Activated CD4-positive, alpha-beta T cell treated with anti-CD3 and anti-CD28 coated beads for 4 hours (primary cell): ENCODE measurements around the gene MAN1C1.

Experiments
- DNase-seq, 2 donors: peaks; one replicate each; pipeline ENCODE4 v3.0.0-alpha.2; 2020

Gene MAN1C1

DNA sequence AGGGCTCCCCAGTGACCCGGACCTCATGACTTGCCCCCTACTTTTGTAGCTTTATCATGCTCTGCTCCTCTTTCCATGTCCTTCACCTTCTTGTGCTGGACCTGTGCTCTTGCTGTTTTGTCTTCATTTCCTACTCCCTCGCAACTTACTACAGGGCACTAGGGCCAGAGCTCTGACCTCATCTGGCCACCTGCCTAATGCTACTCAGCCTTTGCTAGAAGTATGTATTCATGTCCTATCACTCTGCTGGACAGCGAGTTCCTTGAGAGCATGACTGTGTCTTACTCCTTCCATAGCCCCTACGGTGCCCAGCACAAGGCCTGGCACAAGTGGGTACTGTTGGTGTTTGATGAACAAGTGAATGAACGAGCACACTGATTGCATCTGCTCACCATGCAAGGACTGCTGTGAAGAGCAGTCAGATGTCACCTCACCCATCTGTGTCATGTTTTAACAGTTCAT lies 205.1 kb downstream of the MAN1C1 start:
- DNase-seq, result no peak

DNA sequence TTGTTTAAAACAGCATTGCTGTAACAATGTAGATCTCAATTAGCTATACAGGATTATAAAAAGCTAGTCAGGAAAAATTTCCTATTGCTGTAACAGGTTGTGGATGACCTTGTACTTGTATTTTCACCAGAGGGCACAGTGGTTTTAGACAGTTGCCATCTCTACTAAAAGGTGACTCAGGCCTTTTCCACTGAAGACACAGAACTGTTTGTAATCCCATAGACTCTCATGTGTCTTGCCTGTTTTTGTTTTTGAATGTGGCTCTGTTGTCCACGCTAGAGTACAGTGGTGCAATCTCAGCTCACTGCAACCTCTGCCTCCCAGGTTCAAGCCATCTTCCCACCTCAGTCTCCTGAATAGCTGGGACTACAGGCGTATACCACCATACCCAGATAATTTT lies 209.0 kb downstream of the MAN1C1 start:
- DNase-seq, result no peak

DNA sequence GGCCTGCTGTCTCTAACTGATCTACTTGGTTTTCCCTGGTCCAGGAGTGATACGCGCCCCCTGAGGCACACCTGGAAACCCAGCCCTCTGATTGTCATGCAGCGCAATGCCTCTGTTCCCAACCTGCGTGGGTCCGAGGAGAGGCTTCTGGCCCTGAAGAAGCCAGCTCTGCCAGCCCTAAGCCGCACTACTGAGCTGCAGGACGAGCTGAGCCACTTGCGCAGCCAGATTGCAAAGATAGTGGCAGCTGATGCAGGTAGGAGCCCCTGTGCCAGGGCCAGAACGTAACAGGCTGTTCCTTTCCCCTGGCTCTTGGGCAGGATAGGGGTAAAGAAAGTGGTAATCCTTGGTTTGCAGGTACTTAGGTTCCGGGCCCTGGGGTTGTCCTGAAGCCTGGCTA lies 210.0 kb downstream of the MAN1C1 start:
- no peak for DNase-seq

DNA sequence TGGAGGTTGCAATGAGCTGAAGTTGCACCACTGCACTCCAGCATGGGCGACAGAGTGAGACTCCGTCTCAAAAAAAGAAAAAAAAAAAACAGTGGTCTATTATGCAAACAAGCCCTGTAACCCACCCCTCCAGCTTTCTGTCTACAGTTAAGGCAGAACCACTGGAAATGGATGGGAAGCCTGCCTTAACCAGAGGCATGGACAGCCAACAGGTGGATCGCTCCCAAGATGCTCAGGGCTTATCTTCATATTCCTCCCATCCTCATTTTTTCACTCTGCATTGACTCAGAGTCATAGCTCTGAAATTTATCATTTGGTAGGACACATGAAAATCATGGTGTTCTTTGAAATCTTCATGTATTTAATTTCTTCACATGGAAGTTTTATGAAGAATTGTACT lies 211.9 kb downstream of the MAN1C1 start:
- no peak for DNase-seq

DNA sequence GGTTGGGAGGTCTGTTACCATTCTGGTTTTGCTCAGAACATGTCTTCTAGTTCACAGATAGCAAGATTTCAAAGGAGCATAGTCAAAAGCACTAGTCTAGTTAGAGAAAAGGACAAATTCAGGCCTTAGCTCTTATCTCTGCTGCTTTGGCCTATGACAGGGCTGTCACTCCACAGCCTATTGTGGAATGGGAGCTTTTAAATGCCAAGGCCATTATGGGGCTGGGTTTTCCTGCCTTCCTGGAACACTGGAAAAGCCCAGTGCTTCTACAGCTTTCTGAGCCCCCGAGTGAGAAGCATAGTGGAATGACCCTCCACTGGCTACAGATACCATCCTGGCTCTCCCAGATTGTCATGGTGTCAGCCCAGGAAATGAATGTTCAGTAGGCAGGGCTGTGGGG lies 212.5 kb downstream of the MAN1C1 start:
- DNase-seq, result no peak

DNA sequence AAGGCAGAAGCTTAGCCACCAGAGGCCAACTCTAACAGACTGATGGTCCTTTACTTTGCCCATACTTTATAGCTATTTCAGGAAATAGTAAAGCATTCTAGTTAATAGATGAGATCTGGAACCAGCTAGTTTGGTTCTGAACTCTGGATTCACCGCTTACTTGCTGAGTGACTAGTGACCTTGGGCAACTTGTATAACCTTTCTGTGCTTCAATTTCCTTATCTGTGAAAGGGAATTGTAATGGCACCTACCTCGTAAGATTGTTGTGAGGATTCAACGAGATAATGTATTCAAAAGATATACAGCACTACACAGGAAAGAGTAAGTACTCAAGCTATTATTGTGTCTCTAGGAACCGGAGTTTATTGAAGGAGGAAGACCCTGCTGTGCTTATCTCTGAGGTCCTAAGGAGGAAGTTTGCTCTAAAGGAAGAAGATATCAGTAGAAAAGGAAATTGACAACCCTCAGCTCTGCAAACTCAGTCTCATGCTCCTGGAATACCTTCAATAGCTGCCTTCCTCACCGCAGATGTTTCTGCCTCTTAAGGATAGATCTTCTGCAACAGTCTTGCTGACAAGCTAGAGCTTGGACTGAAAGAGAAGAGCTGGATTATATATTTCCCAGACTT lies 215.1 kb downstream of the MAN1C1 start:
- DNase-seq, result no peak

DNA sequence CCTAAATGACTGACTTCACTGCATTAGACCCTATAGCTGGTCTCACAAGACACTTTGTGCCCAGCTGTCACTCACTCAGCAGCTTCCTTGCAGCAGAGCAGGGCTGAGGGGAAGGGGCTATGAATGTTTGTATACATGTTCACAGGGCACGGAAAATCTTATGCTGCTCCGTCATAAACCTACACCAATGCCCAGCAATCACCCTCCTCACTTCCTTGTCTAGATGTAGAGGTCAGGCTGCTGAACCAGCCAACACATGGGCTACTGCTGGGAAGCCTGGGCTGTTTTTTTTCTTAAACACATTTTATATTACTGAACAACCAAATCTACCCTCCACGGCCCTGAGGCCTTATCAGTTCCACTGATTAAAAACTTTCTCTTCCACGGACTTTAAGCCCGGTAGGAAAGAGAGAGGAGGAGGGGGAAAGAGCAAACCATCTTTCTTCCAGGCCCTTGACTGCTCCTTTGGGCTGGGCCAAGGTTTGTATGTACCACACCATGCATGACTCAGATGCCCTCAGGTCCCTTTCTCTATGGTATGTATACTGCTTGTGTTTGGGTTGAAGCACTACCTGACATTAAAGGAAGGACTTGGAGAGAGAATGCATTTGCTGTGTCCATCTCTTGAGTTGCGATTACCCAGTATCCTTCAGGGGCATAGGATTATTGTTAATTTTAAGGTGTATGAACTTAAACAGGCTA lies 215.9 kb downstream of the MAN1C1 start:
- DNase-seq, result no peak

DNA sequence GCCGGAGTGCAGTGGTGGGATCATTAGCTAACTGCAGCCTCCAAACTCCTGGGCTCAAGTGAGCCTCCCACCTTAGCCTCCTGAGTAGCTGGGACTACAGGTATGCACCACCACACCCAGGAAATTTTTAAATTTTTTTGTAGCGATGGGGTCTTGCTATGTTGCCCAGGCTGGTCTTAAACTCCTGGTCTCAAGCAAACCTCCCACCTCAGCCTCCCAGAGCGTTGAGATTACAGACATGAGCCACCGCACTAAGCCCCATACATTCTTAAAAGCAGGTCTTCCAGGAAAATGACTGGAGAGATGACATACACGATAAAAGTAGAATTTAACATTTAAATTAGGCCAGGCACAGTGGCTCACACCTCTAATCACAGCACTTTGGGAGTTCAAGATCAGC lies 216.6 kb downstream of the MAN1C1 start:
- DNase-seq, result no peak
